ENCODE results near the gene BMF.

BMF gene

DNA sequence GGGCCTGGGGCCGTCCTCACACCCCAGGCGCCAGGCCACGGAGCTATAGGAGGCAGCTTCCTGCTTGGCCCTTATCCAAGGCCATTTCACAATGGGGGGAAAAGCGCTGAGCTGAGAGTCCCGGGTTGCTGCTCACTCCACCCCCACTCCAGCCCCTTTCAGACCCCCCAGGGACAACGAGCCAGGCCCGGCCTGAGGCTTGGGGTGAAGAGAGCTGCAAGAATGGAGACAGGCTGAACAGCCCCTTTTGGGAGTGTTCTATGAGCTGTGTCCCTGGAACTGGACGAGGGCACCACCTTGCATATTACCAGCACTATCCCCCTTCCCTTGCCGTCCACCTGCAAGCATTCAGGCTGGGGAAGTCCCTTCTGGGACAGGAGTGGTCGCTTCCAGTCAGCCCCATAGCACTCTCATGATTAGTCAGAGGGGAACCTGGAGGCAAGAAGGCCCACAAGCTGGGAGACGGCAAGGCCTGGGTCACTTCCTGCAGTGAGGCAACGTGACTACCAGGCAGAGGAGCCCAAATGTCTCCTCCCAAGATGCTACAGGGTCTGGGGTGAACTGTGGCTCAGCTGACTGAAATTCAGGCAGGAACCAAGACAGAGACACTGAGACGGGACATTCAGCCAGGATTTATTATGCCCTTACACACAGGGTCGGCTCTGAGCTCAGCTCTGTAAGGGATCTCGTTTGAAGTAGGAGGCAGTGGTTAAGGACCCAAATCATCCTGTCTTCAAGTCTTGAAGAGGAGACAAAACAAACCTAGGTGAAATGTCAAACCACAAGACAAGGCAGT lies 61.1 kb downstream of the BMF start:
- DNase-seq: no peak

- peak; percentile 49 for DNase-seq
Measured at GRCh38 chr15:40046721-40047414, 61.8 kb downstream of the BMF start.

- DNase-seq: no peak
Measured at GRCh38 chr15:40045572-40046217, 63.0 kb downstream of the BMF start.

DNA sequence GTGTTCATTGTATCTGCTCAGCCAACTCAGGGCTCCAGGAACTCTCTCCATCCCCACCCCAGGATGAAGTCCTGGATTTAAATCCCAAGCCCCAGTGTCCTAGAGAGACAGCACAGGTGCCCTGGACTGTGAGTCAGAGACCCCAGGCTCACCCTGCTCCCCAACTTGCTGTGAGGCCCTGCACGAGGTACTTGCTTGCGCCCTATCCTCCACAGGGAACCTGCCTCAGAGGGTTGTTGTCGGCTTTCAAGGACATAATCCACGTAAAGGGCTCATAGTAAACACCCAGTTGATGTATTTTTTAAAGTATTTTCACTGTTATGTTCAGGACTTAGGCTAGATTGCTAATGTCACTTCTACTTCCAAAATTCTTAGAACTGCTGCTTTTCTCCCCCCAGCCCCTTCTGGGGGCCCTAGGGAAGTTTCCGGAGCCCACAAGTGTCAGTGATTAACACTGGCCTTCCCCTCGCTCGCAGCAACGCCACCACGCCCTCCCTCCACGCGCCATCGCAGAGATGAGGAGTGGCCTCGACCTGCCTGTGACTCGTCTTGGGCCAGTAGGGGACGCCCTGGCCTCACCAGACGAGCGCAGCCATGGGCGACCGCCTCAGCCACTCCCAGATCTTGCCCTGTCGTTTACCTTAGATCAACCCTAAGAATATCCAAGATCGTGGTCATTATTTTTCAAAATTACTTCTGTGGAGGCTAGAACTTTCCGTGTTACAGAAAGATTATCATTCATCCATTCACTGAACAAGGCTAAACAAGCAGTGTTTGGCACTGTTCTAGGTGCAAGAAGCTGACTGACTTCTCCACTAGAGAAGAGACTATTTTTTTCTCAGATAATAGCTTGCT lies 63.7 kb downstream of the BMF start:
- peak; percentile 62 for DNase-seq

GRCh38 chr15:40043927-40044716 lies 64.6 kb downstream of the BMF start:
- DNase-seq: no peak

DNA sequence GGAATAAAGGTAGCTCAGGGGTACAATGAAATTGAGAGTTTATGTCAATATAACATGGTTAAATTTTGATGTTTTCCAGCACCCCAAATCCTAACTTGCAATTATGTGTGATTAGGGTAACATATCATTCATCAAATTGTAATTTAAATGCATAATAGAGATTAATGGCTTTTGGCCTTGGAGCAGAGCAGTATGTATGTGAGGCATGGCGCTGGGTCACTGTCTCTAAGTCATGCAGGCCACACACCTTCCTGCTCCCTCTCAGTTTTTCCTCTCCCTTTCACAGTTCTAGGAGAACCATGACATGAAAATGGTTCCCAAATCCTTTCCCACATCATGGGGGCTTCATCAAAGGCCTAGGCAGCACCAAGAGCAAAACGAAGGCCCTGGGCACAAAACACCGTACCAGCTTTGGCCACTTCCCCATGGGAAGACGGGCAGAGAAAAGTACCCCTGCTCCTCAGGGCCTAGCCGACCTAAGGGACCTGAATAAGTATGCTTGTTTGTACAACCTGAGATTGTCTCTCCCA lies 65.8 kb downstream of the BMF start:
- DNase-seq: no peak

GRCh38 chr15:40040770-40041169 lies 67.9 kb downstream of the BMF start:
- no peak for DNase-seq

- no peak for DNase-seq
Measured at GRCh38 chr15:40040293-40040635, 68.4 kb downstream of the BMF start.

GRCh38 chr15:40038638-40039543 lies 69.8 kb downstream of the BMF start, which contains the start of gene SRP14:
Gene SRP14 (minus strand): TSS chr15:40039181. CDS start chr15:40039116, 65 bp downstream.
- peak; percentile 64 for DNase-seq

DNA sequence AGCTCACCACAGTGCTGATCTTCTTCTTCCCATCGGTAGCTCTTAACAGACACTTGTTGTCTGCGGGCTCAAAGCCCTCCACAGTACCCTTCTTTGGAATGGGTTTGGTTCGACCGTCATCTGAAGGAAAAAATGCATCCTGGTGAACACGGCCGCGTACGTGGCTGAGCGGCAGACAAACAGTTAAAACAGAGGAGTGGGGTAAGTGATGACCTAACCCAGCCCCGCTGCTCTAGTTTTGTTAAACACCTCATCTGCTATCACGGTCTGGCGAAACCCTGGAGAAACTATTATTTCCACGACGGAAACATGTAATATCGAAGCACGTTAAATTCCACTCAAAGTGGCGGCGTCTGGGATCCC lies 70.4 kb downstream of the BMF start:
- no peak for DNase-seq
